T-cell (primary cell): ENCODE measurements around the gene CNTNAP2. TPM values are rescaled to one million over a fixed set of nuclear protein-coding genes. Genes with fewer than 3 reads are reported as not detected.

ENCODE experiments used
- ATAC-seq, 4 experiments: fragments of 200-7000 bp in 3 of 4; fragments of 150-1000 bp in 1 of 4; cut with Tn5 transposase; replicated peaks in 1 of 4; 1 replicate in 3 of 4; 2 replicates in 1 of 4; pipeline ENCODE4 v1.10.0; 2021; ENCODE audit warnings: moderate library complexity in 3 of 4, mild to moderate bottlenecking in 2 of 4, moderate number of reproducible peaks in 1 of 4
- CTCF ChIA-PET, 2 donors: fragments of 300-600 bp; sonication (Branson Sonifier 250); formaldehyde crosslinking; loops; one replicate each; lab custom pipeline; 2022; ENCODE audit warnings: antibody characterized with exemption in 2 of 2; lab: Charles Lee
- POLR2A ChIA-PET, 2 donors: fragments of 300-600 bp; sonication (Branson Sonifier 250); formaldehyde crosslinking; loops; one replicate each; lab custom pipeline; 2022; ENCODE audit warnings: antibody characterized with exemption in 2 of 2; lab: Charles Lee
- DNase-seq, 35 experiments: peaks; one replicate each; pipeline versions ENCODE4 v3.0.0 to v3.0.0-alpha.2; 2013 to 2023
- H3K27ac ChIP-seq: one replicate; pipeline ENCODE4 v1.5.1; 2013; ENCODE audit warnings: low read length
- H3K27me3 ChIP-seq, 2 experiments: replicated peaks in 1 of 2; 1 replicate in 1 of 2; 2 replicates in 1 of 2; pipeline versions ENCODE4 v1.6.1 to v1.7.0; 2013; ENCODE audit warnings: low read length in 1 of 2, mixed read lengths in 1 of 2; ENCODE audit not compliant: control insufficient read depth in 2 of 2, insufficient read depth in 2 of 2; ENCODE audit errors: extremely low read depth in 1 of 2
- H3K36me3 ChIP-seq, 2 donors: 1 replicate in 1 of 2; 2 replicates in 1 of 2; pipeline versions ENCODE4 v1.6.1 to v1.7.0; 2013; ENCODE audit warnings: low read length in 1 of 2; ENCODE audit not compliant: control insufficient read depth in 2 of 2, insufficient read depth in 1 of 2; ENCODE audit errors: extremely low read depth in 1 of 2
- H3K4me1 ChIP-seq, 2 experiments: 1 replicate in 1 of 2; 2 replicates in 1 of 2; pipeline versions ENCODE4 v1.6.1 to v1.7.0; 2013; ENCODE audit warnings: low read length in 2 of 2, mixed read lengths in 1 of 2; ENCODE audit not compliant: insufficient read depth in 2 of 2, control insufficient read depth in 1 of 2; ENCODE audit errors: extremely low read depth in 1 of 2
- H3K4me3 ChIP-seq, 2 donors: 1 replicate in 1 of 2; 2 replicates in 1 of 2; pipeline versions ENCODE4 v1.5.1 to v1.7.0; 2013; ENCODE audit warnings: mild to moderate bottlenecking in 2 of 2, low read length in 1 of 2, moderate library complexity in 1 of 2; ENCODE audit not compliant: control insufficient read depth in 1 of 2; ENCODE audit errors: extremely low read depth in 1 of 2
- H3K9me3 ChIP-seq: 2 replicates; pipeline ENCODE4 v1.7.0; 2013
- H3K27ac Mint-ChIP-seq, 2 donors: one replicate each; pipeline ENCODE4 v1.8.0; 2020 to 2021; ENCODE audit warnings: mild to moderate bottlenecking in 2 of 2, mixed read lengths in 2 of 2
- H3K27me3 Mint-ChIP-seq, 2 donors: one replicate each; pipeline ENCODE4 v1.8.0; 2021 to 2022; ENCODE audit warnings: mixed read lengths in 2 of 2
- H3K36me3 Mint-ChIP-seq: one replicate; pipeline ENCODE4 v1.8.0; 2021; ENCODE audit warnings: mixed read lengths
- H3K4me1 Mint-ChIP-seq, 3 donors: one replicate each; pipeline ENCODE4 v1.8.0; 2020 to 2022; ENCODE audit warnings: mixed read lengths in 3 of 3, mild to moderate bottlenecking in 1 of 3
- H3K4me3 Mint-ChIP-seq, 3 donors: one replicate each; pipeline ENCODE4 v1.8.0; 2020 to 2022; ENCODE audit warnings: mild to moderate bottlenecking in 3 of 3, mixed read lengths in 3 of 3, moderate library complexity in 3 of 3
- H3K9me3 Mint-ChIP-seq, 3 donors: one replicate each; pipeline ENCODE4 v1.8.0; 2020 to 2022; ENCODE audit warnings: mixed read lengths in 3 of 3
- WGBS: methylation state at CpG from one replicate; pipeline ENCODE4 v1.1.5; 2013; ENCODE audit warnings: missing lambda C conversion rate; ENCODE audit not compliant: insufficient coverage; 5-methylcytosine and 5-hydroxymethylcytosine counted together
- total RNA-seq, 35 experiments: library from RNA in 6 of 35; stranded (reverse) in 6 of 35; fragments of 120-200 nt in 1 of 35; gene quantifications; one replicate each; pipeline versions ENCODE4 v1.2.1 to v1.2.4 and lab custom pipeline; 2013 to 2026

CNTNAP2 gene
- total RNA-seq, 5 donors from 2014 or later (not counting 1 experiment from before 2014, with no cell fraction given), result 0.15 to 0.72 (median 0.21) TPM

DNA sequence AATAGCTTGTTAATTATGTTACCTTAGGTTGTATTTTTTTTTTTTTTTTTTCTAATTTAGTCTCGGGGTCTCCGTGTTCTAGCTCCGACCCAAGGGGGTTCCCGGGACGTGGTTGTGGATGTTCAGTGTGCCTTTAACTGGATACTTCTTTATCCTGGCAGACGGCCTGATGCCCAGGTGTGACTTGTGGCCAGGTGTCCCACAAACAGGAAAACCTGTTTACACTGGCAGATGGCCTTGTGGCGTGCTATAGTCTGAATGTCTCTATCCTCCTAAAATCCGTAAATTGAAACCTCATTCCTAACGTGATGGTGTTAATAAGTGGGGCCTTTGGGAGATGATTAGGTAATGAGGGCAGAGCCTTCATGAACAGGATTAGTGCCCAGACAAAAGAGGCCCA, 1927.6 kb downstream of the CNTNAP2 start:
- ChIA-PET CTCF (no interaction called here), POLR2A (no interaction called here)
- H3K4me3 Mint-ChIP-seq, result no peak overlapping the region
- H3K36me3 ChIP-seq, result no peaks in the 10 kb centered on the region
- H3K36me3 Mint-ChIP-seq, result no peaks in the 10 kb centered on the region
- no peak for ATAC-seq
- H3K27me3 Mint-ChIP-seq, result peaks cover 0 to 4% of the 10 kb centered on the region in 2 donors
- H3K9me3 Mint-ChIP-seq, result peaks cover 0 to 3% (median 0%) of the 10 kb centered on the region in 3 donors
- no peak overlapping the region for H3K4me3 ChIP-seq
- no peak overlapping the region for H3K27ac ChIP-seq
- DNase-seq, result no peak
- H3K27ac Mint-ChIP-seq, result no peak overlapping the region
- no peaks in the 10 kb centered on the region for H3K4me1 Mint-ChIP-seq
- H3K4me1 ChIP-seq, result no peaks in the 10 kb centered on the region
- 88% methylated on average over 3 of the region's 9 CpGs for WGBS
- no peaks in the 10 kb centered on the region for H3K27me3 ChIP-seq
- H3K9me3 ChIP-seq, result no peaks in the 10 kb centered on the region

- no peaks in the 10 kb centered on the region for H3K4me1 ChIP-seq
- H3K9me3 ChIP-seq, result no peaks in the 10 kb centered on the region
- no peaks in the 10 kb centered on the region for H3K36me3 ChIP-seq
- Mint-ChIP-seq H3K4me1 (no peaks in the 10 kb centered on the region), H3K4me3 (no peak overlapping the region), H3K9me3 (peaks cover 0 to 3% (median 0%) of the 10 kb centered on the region in 3 donors), H3K27me3 (peaks cover 0 to 4% of the 10 kb centered on the region in 2 donors), H3K27ac (no peak overlapping the region), H3K36me3 (no peaks in the 10 kb centered on the region)
- no peak overlapping the region for H3K4me3 ChIP-seq
- no peak overlapping the region for H3K27ac ChIP-seq
- ChIA-PET POLR2A (no interaction called here), CTCF (no interaction called here)
- DNase-seq (no peak), ATAC-seq (no peak)
- no peaks in the 10 kb centered on the region for H3K27me3 ChIP-seq
- WGBS, result 85% methylated on average over 3 of the region's 6 CpGs
These were observed 1928.9 kb downstream of the CNTNAP2 start for GRCh38 chr7:148045521-148045920.

DNA sequence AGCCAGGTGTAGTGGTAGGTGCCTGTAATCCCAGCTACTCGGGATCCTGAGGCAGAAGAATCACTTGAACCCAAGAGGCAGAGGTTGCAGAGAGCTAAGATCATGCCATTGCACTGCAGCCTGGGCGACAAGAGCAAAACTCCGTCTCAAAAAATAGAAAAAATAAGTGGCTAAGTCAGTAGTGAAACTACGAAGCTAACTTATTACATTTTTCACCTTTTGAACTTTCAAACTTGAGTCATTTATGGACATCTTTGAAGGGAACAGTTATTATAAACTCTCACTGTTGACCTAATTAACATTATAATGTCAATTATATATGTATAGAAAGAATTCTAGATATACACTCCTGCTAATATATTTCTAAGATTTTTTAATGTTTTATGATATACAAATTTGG, 1932.5 kb downstream of the CNTNAP2 start:
- Mint-ChIP-seq H3K9me3 (peaks cover 0 to 3% (median 0%) of the 10 kb centered on the region in 3 donors), H3K36me3 (no peaks in the 10 kb centered on the region), H3K4me1 (no peaks in the 10 kb centered on the region), H3K27me3 (peaks cover 0 to 4% of the 10 kb centered on the region in 2 donors), H3K27ac (no peak overlapping the region), H3K4me3 (no peak overlapping the region)
- 20% methylated on average over 1 of the region's 4 CpGs for WGBS
- Histone ChIP-seq H3K27ac (no peak overlapping the region), H3K9me3 (no peaks in the 10 kb centered on the region), H3K27me3 (no peaks in the 10 kb centered on the region), H3K36me3 (no peaks in the 10 kb centered on the region), H3K4me1 (no peaks in the 10 kb centered on the region), H3K4me3 (no peak overlapping the region)
- CTCF ChIA-PET, result no interaction called here
- ATAC-seq (no peak), DNase-seq (no peak)
- POLR2A ChIA-PET, result no interaction called here

DNA sequence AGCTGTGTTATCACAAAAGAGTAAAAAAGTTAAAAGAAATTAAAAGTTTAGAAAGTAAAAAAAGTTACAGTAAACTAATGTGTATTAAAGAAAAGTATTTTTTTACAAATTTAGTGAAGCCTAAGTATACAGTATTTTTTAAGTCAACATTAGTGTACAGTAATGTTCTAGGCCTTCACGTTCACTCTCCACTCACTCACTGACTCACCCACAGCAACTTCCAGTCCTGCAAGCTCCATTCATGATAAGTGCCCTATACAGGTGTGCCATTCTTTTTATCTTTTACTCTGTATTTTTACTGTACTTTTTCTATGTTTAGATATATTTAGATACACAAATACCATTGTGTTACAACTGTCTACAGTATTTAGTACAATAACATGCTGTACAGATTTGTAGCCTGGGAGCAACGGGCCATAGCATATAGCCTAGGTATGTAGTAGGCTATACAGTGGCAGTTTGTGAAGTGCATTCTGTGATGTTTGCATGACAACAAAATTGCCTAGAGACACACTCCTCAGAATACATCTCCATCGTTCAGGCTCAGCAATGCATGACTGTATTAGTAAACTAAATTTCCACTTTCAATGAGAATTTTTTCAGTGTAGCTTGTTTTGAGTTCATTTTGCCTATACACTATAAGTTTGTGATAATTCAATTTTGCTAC, 1934.0 kb downstream of the CNTNAP2 start:
- no peak for DNase-seq
- no peak for ATAC-seq
- Histone ChIP-seq H3K9me3 (no peaks in the 10 kb centered on the region), H3K4me1 (no peaks in the 10 kb centered on the region), H3K36me3 (no peaks in the 10 kb centered on the region), H3K4me3 (no peak overlapping the region), H3K27ac (no peak overlapping the region), H3K27me3 (no peaks in the 10 kb centered on the region)
- CTCF ChIA-PET, result no interaction called here
- H3K4me3 Mint-ChIP-seq, result no peak overlapping the region
- H3K9me3 Mint-ChIP-seq, result no peaks in the 10 kb centered on the region
- H3K4me1 Mint-ChIP-seq, result no peaks in the 10 kb centered on the region
- H3K27ac Mint-ChIP-seq, result no peak overlapping the region
- H3K36me3 Mint-ChIP-seq, result no peaks in the 10 kb centered on the region
- H3K27me3 Mint-ChIP-seq, result no peaks in the 10 kb centered on the region
- POLR2A ChIA-PET, result no interaction called here
- WGBS, result no CpG with 5 or more reads among the region's 3 CpGs

DNA sequence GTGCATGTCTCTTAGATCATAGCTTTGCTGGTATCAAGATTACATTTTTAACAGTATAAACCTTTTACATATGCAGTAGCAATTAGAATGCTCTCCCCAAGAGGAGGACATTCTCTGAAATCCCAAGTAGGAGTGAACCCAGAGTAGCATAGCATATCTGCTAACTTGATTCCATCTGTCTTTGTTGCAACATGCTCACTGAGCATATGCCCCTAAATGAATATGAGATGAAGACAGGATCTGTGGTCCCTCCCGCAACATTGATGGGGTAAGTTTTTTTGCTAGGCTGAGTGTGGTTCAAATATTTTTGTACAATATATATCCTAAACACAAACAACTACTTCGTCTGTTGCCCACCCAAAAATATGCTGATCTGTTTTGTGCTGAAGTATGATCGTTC, 1939.8 kb downstream of the CNTNAP2 start:
- Histone ChIP-seq H3K27me3 (no peaks in the 10 kb centered on the region), H3K9me3 (no peaks in the 10 kb centered on the region), H3K4me1 (no peaks in the 10 kb centered on the region), H3K36me3 (no peaks in the 10 kb centered on the region), H3K4me3 (no peak overlapping the region), H3K27ac (no peak overlapping the region)
- no peaks in the 10 kb centered on the region for H3K4me1 Mint-ChIP-seq
- WGBS, result no CpG with 5 or more reads among the region's 3 CpGs
- no peaks in the 10 kb centered on the region for H3K9me3 Mint-ChIP-seq
- no peak overlapping the region for H3K27ac Mint-ChIP-seq
- no peak overlapping the region for H3K4me3 Mint-ChIP-seq
- ATAC-seq, result no peak
- CTCF ChIA-PET, result no interaction called here
- POLR2A ChIA-PET, result no interaction called here
- H3K36me3 Mint-ChIP-seq, result no peaks in the 10 kb centered on the region
- no peaks in the 10 kb centered on the region for H3K27me3 Mint-ChIP-seq
- DNase-seq, result no peak

DNA sequence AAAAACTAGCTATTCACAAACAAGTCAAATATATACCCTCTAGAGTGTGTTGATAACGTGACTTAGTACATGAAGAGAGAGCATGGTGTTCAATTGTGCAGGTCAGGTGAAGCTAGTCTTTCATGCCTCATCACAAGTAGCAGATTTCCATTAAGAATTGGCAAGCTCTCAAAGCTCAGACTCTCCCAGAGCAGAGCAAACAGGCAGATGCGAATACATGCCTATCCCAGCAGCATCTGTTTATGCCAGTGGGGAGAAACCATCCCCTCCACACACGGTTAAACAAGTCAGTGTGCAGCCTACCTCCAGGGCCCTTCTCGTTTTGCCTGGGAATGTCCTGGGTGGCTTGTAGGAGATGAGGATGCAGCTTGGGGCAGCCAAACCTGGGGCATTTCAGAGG, 1941.5 kb downstream of the CNTNAP2 start:
- WGBS, result no CpG with 5 or more reads among the region's 4 CpGs
- CTCF ChIA-PET, result no interaction called here
- POLR2A ChIA-PET, result no interaction called here

GRCh38 chr7:148058753-148059152, 1942.2 kb downstream of the CNTNAP2 start:
- DNase-seq (no peak), ATAC-seq (no peak)
- H3K4me1 Mint-ChIP-seq, result no peaks in the 10 kb centered on the region
- Histone ChIP-seq H3K36me3 (no peaks in the 10 kb centered on the region), H3K27ac (no peak overlapping the region), H3K27me3 (no peaks in the 10 kb centered on the region), H3K4me3 (no peak overlapping the region), H3K9me3 (no peaks in the 10 kb centered on the region), H3K4me1 (no peaks in the 10 kb centered on the region)
- no peak overlapping the region for H3K4me3 Mint-ChIP-seq
- H3K9me3 Mint-ChIP-seq, result peaks cover 0 to 7% (median 2%) of the 10 kb centered on the region in 3 donors
- ChIA-PET CTCF (no interaction called here), POLR2A (no interaction called here)
- 63% methylated on average over 2 of the region's 6 CpGs for WGBS
- H3K27ac Mint-ChIP-seq, result no peak overlapping the region
- no peaks in the 10 kb centered on the region for H3K27me3 Mint-ChIP-seq
- no peaks in the 10 kb centered on the region for H3K36me3 Mint-ChIP-seq

More for the DNA sequence above, 1941.5 kb downstream of the CNTNAP2 start:
- Mint-ChIP-seq H3K27me3 (no peaks in the 10 kb centered on the region), H3K4me1 (no peaks in the 10 kb centered on the region), H3K9me3 (no peaks in the 10 kb centered on the region), H3K27ac (no peak overlapping the region), H3K4me3 (no peak overlapping the region), H3K36me3 (no peaks in the 10 kb centered on the region)
- Histone ChIP-seq H3K27me3 (no peaks in the 10 kb centered on the region), H3K4me1 (no peaks in the 10 kb centered on the region), H3K27ac (no peak overlapping the region), H3K4me3 (no peak overlapping the region), H3K36me3 (no peaks in the 10 kb centered on the region), H3K9me3 (no peaks in the 10 kb centered on the region)
- ATAC-seq (no peak), DNase-seq (no peak)
